Ectodermal cell (in vitro differentiated cells): Measurements from ENCODE around the gene SYCP2.

Experiments
- H3K27ac ChIP-seq: 2 replicates; pipeline ENCODE4 v1.7.0; 2013; ENCODE audit warnings: mild to moderate bottlenecking, low read depth, low read length; ENCODE audit not compliant: insufficient read depth, poor library complexity, severe bottlenecking
- H3K27me3 ChIP-seq: 2 replicates; pipeline ENCODE4 v1.7.0; 2013; ENCODE audit warnings: mild to moderate bottlenecking, low read length; ENCODE audit not compliant: insufficient read depth, control insufficient read depth, poor library complexity, severe bottlenecking
- H3K36me3 ChIP-seq: one replicate; pipeline ENCODE4 v1.7.0; 2013; ENCODE audit warnings: low read length; ENCODE audit not compliant: control insufficient read depth, insufficient read depth
- H3K4me1 ChIP-seq: one replicate; pipeline ENCODE4 v1.7.0; 2013; ENCODE audit warnings: low read length; ENCODE audit not compliant: control insufficient read depth, insufficient read depth
- H3K4me3 ChIP-seq: 2 replicates; pipeline ENCODE4 v1.7.0; 2013; ENCODE audit warnings: low read depth, low read length, control low read depth; ENCODE audit not compliant: insufficient read depth
- H3K9me3 ChIP-seq: 2 replicates; pipeline ENCODE4 v1.7.0; 2013; ENCODE audit warnings: mild to moderate bottlenecking, low read length, moderate library complexity; ENCODE audit not compliant: control insufficient read depth
- WGBS, 2 experiments: methylation state at CpG; one replicate each; pipeline ENCODE4 v1.1.7; 2013; ENCODE audit warnings: missing lambda C conversion rate in 2 of 2; 5-methylcytosine and 5-hydroxymethylcytosine counted together

The SYCP2 gene

GRCh38 chr20:59823030-59823423 lies 110.4 kb downstream of the SYCP2 start:
- Histone ChIP-seq H3K9me3 (no peaks in the 10 kb centered on the region), H3K4me3 (no peak overlapping the region), H3K27me3 (no peaks in the 10 kb centered on the region), H3K36me3 (no peaks in the 10 kb centered on the region), H3K27ac (no peak overlapping the region), H3K4me1 (no peaks in the 10 kb centered on the region)
- WGBS, 2 experiments = 74 to 79% methylated on average over 8 to 9 of the region's 9 CpGs

GRCh38 chr20:59822291-59823029 lies 111.0 kb downstream of the SYCP2 start:
- 86 to 87% methylated on average over 21 of the region's 21 CpGs for WGBS, 2 experiments
- no peaks in the 10 kb centered on the region for H3K9me3 ChIP-seq
- no peak overlapping the region for H3K27ac ChIP-seq
- H3K4me3 ChIP-seq = no peak overlapping the region
- no peaks in the 10 kb centered on the region for H3K27me3 ChIP-seq
- H3K36me3 ChIP-seq = no peaks in the 10 kb centered on the region
- H3K4me1 ChIP-seq = no peaks in the 10 kb centered on the region

GRCh38 chr20:59821788-59822187 lies 111.6 kb downstream of the SYCP2 start:
- Histone ChIP-seq H3K9me3 (no peaks in the 10 kb centered on the region), H3K4me1 (no peaks in the 10 kb centered on the region), H3K27ac (no peak overlapping the region), H3K27me3 (no peaks in the 10 kb centered on the region), H3K36me3 (no peaks in the 10 kb centered on the region), H3K4me3 (no peak overlapping the region)
- WGBS, 2 experiments = 66 to 82% methylated on average over 3 of the region's 19 CpGs

GRCh38 chr20:59821201-59821600 lies 112.2 kb downstream of the SYCP2 start:
- Histone ChIP-seq H3K4me1 (no peaks in the 10 kb centered on the region), H3K9me3 (no peaks in the 10 kb centered on the region), H3K27me3 (no peaks in the 10 kb centered on the region), H3K27ac (no peak overlapping the region), H3K36me3 (no peaks in the 10 kb centered on the region), H3K4me3 (no peak overlapping the region)
- WGBS, 2 experiments = 93 to 94% methylated on average over 7 of the region's 7 CpGs

GRCh38 chr20:59820204-59821041 lies 113.0 kb downstream of the SYCP2 start:
- WGBS, 2 experiments = 87 to 90% methylated on average over 9 to 10 of the region's 11 CpGs
- H3K27ac ChIP-seq = no peak overlapping the region
- no peaks in the 10 kb centered on the region for H3K27me3 ChIP-seq
- no peaks in the 10 kb centered on the region for H3K36me3 ChIP-seq
- H3K9me3 ChIP-seq = no peaks in the 10 kb centered on the region
- H3K4me3 ChIP-seq = no peak overlapping the region
- no peaks in the 10 kb centered on the region for H3K4me1 ChIP-seq

GRCh38 chr20:59819496-59820203 lies 113.8 kb downstream of the SYCP2 start:
- no peak overlapping the region for H3K27ac ChIP-seq
- no peaks in the 10 kb centered on the region for H3K27me3 ChIP-seq
- H3K9me3 ChIP-seq = no peaks in the 10 kb centered on the region
- H3K4me1 ChIP-seq = no peaks in the 10 kb centered on the region
- H3K4me3 ChIP-seq = no peak overlapping the region
- H3K36me3 ChIP-seq = no peaks in the 10 kb centered on the region
- WGBS, 2 experiments = 91 to 94% methylated on average over 20 of the region's 20 CpGs

GRCh38 chr20:59818911-59819310 lies 114.5 kb downstream of the SYCP2 start:
- no peaks in the 10 kb centered on the region for H3K27me3 ChIP-seq
- no peak overlapping the region for H3K27ac ChIP-seq
- H3K4me3 ChIP-seq = no peak overlapping the region
- no peaks in the 10 kb centered on the region for H3K4me1 ChIP-seq
- 86 to 87% methylated on average over 10 of the region's 10 CpGs for WGBS, 2 experiments
- no peaks in the 10 kb centered on the region for H3K36me3 ChIP-seq
- no peaks in the 10 kb centered on the region for H3K9me3 ChIP-seq

- no peaks in the 10 kb centered on the region for H3K4me1 ChIP-seq
- WGBS, 2 experiments = 89 to 90% methylated on average over 14 of the region's 14 CpGs
- no peak overlapping the region for H3K27ac ChIP-seq
- no peaks in the 10 kb centered on the region for H3K36me3 ChIP-seq
- no peak overlapping the region for H3K4me3 ChIP-seq
- no peaks in the 10 kb centered on the region for H3K9me3 ChIP-seq
- H3K27me3 ChIP-seq = no peaks in the 10 kb centered on the region
Measured at GRCh38 chr20:59817846-59818615, 115.4 kb downstream of the SYCP2 start.

GRCh38 chr20:59817406-59817805 lies 116.0 kb downstream of the SYCP2 start:
- H3K36me3 ChIP-seq = no peaks in the 10 kb centered on the region
- WGBS, 2 experiments = 90 to 91% methylated on average over 4 of the region's 4 CpGs
- no peak overlapping the region for H3K4me3 ChIP-seq
- H3K4me1 ChIP-seq = no peaks in the 10 kb centered on the region
- H3K27me3 ChIP-seq = no peaks in the 10 kb centered on the region
- no peaks in the 10 kb centered on the region for H3K9me3 ChIP-seq
- H3K27ac ChIP-seq = no peak overlapping the region
